Stimulated activated CD4-positive, alpha-beta T cell treated with anti-CD3 and anti-CD28 coated beads, Interleukin-1b, Interleukin-23, amount 100 ng/mL, for 24 hours (primary cell): ENCODE results near the gene VWF.

Source experiments
- DNase-seq, 4 experiments: peaks; one replicate each; pipeline ENCODE4 v3.0.0-alpha.2; 2020; ENCODE audit warnings: low read depth in 4 of 4, low spot score in 1 of 4

VWF gene

DNA sequence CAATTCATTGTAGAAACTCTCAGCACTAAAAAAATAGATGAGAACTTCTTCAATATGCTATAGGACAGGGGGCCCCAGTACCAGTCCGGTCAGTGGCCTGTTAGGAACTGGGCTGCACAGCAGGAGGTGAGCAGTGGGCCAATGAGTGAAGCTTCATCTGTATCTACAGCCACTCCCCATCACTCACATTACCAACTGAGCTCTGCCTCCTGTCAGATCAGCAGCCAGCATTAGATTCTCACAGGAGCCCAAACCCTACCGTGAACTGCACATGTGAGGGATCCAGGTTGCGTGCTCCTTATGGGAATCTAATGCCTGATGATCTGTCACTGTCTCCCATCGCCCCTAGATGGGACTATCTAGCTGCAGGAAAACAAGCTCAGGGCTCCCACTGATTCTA, 163.7 kb downstream of the VWF start:
- no peak for DNase-seq

DNA sequence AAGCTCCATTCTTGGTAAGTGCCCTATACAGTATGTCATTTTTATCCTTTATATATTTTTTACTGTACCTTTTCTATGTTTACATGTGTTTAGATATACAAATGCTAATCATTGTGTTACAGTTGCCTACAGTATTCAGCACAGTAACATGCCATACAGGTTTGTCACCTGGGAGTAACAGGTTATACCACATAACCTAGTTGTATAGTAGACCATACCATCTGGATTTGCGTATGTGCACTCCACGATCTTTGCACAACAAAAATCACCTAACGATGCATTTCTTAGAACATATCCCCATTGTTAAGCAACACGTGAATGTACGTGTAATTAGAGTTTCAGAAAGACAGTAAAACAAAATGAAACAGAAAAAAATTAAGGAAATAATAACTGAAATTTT, 167.5 kb downstream of the VWF start:
- DNase-seq: no peak

- DNase-seq: no peak
These were observed 169.8 kb downstream of the VWF start for GRCh38 chr12:5954661-5955060.

- DNase-seq: no peak
These were observed 170.5 kb downstream of the VWF start for GRCh38 chr12:5953835-5954586.

- no peak for DNase-seq
These were observed 172.4 kb downstream of the VWF start for GRCh38 chr12:5952031-5952430.

GRCh38 chr12:5948696-5949095, 175.8 kb downstream of the VWF start:
- no peak for DNase-seq

DNA sequence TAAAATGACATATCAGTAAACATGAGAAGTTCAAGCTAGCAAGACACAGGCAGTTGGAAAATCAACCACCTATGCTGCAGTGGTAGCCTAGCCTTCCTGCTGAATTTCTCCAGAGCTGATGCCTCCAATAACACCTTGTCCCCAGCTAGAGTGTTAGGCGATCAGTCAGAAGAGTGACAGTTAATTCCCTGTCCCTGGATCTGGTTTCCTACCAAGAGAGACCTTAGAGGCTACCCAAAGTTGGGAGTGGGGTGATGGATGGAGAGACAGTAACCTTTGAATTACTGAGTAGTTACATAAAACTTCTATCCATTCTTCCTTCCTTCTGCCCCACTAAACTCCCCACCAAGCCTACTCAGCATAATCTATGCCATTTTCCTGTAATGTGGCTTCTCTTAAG, 177.5 kb downstream of the VWF start:
- DNase-seq: no peak

DNA sequence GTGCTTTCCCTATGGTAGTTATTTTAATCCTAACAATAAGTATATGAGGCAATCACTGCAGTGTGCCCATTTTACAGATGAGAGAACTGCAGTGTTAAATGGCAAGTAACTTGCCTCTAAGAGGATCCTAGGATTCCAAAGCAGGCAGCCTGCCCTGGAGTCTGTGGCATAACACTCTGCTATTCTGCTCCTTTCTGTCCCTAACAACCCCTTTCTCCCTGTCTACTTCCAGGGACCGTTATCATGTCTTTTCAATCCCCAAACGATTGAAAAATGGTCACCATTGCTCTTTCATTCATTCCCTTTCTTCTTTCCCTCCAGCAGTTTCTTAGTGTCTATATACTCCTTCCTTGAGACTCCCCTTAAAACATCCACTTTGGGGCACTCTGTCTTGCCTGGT, 178.1 kb downstream of the VWF start:
- DNase-seq: no peak

DNA sequence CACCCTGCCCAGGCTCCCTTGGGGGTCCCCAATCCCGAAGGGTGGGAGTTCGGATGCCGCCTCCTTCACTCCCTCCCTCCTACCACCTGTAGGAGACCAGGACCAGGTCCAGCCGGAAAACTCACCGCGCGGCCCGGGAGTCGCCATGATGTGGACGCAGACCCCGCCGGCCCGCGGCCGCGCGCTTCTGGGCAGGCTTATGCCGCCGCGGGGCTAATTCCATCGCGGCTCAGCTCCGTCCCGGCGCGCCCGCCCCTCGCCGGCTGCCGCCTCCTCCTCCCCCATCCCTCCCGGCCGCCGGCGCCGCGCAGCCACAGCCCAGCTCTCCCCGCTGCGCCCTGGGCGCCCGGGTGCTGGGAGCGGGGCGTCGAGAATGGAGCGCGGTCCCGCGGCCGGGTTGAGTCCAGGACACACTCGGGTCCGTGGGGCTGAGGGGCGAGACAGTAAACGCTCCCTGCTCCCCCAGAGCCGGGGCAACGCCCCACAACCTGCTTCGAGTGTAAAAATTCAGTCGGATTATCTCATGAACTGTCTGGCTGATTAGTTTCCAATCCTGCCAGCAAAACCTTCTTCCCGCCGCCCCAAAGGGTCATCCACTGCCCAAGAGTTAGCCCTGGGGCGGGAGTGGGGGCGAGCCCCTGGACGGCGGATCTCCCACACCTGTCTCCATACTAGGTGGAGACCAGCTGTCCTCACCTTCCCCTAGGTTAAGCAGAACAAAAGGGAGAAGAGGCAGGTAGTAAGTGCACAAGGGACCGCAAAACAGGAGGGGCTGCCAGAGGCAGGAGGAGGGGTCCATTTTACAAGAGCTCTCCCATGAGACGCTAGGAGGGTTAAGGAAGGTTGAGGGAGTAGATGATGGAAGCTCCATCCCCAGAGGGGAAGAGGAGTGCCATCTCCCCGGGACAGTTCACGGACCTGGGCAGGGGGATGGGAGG, 179.1 kb downstream of the VWF start, which contains the start of gene ANO2:
TSS of gene ANO2 (minus strand) at position 189 of the 938 bp plus-strand sequence. CDS start at position 147, 42 bp downstream.
- DNase-seq: no peak

GRCh38 chr12:5944688-5945070, 179.8 kb downstream of the VWF start:
- DNase-seq: no peak

DNA sequence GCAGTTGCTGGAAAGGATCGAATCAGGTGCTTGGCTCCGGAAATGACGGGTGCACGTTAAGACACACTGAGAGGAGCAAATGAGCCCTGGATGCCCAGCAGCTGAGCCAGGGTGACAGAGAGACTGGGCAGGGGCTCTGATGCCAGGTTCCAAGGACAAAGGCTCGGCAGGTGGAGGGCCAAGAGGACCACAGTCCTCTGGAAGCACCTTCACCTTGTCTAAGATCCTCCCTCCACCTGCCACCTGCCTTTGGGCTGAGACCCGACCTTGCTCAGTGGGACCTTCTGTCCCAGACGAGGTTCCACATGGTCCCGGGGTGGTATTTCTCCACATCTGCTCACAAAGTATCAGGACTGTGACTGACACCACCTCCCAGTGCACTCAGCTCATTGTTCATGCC, 180.4 kb downstream of the VWF start:
- DNase-seq: no peak

DNA sequence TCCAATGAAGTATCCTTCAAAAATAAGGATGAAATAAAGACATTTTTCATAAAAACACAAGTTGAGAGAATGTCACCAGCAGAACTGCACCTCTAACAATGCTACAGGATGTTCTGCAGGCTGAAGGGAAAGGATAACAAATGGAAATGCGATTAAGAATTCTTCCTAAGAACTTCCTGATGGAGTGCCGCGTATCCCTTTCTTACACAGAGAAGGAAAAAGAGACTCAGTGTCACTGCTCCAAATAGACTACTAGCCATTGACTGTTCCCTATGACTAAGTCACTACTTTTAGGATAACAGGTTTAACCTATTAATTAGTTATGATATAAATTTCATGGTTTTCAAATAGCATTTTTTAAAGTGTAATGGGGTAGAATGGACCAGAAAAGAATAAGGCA, 182.6 kb downstream of the VWF start:
- DNase-seq: no peak

- no peak for DNase-seq
These were observed 196.5 kb downstream of the VWF start for GRCh38 chr12:5927732-5928516.

DNA sequence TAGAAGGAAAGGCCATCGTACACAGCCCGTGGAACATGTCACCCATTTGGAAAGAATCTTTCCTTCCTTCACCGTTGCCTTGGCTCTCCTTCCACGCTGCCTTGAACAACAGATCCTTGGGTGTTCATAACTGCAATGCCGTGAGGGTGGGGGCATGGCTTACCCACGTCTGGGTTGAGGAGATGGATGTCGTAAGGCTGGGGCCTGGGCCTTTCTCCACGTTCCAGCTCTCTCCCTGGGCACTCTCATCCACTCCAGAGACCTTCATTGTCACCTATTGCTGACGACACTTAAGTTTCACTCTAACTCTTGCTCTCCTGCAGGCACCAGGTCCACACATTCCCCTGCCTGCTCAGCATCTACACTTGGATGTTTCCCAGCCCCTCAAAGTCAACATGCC, 198.8 kb downstream of the VWF start:
- DNase-seq: no peak

- no peak for DNase-seq
These were observed 200.1 kb downstream of the VWF start for GRCh38 chr12:5924342-5924741.

- no peak for DNase-seq
These were observed 200.7 kb downstream of the VWF start for GRCh38 chr12:5923751-5924150.

DNA sequence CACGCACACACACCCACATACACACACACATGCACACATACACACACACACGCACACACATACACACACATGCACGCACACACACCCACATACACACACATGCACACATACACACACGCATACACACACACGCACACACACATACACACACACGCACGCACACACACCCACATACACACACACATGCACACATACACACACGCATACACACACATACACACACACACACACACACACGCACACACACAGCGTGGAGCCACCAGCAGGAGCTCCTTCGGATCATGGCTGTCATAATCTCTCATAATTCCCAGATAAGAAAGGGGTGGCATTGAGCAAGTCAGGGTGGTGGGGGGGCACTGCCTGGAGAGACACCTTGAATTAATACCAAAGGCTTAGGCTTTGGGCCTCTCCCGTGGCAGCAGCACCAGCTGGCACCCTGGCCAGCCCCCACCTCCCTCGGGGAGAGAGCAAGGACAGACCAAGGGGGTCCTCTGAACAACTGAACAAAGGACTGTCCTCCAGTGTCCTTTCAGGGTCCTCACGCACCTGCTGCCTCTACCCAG, 201.3 kb downstream of the VWF start:
- no peak for DNase-seq

DNA sequence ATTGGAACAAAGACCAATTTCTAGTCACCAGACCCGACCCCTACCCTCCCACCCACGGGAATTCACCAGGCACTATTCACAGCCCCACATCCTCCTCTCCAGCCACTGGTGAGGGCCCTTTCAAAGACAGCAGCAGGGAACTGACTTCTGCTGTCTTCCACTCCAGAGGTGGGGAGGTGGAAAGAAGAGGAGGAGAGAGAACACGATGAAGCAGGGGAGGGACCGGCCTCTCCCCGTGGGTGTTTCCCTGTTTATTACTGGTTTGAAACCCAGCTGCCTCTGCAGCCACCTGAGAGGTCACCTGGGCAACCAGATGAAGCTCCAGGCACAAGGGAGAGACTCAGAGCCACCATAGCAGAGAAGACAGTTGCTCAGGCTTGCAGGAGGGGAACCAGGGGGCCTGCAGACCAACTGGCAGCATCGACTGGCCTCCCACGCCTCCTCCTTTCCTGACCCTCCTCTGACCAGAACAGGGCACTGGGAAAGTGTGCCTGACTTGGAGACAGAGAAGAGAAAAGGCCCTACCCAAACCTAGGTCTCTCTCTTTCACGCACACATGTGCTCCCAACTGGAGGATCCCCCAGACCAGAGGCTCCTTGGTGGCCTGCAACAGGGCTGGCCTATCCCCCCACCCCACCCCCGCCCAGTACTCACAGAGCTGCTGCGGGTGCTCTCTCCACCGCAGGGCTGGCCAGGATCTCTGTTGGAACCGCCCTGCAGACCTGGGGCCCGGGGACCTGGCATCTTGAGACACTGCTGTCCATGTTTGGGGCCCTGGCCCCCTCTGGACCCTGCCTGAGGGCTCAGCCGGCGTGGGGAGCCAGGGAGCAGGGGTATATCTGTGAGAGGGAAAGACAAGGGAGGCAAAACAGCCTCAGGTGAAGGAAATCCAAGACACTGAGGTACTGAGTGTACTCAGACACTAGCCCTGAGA, 202.2 kb downstream of the VWF start:
- no peak for DNase-seq

GRCh38 chr12:5921027-5921909, 203.2 kb downstream of the VWF start:
- DNase-seq: no peak
